ENCODE measurements around the gene CEP85. TPM values are rescaled to one million over a fixed set of nuclear protein-coding genes. Genes with fewer than 3 reads are reported as not detected.

The CEP85 gene
- total and polyA plus RNA-seq, 9 of the 15 experiments (the other 6 are each of a cell fraction or from before 2014, with no cell fraction given), result 42.1 to 140 (median 92.6) TPM

- TF ChIP-seq BCLAF1 (IDR thresholded peaks at IDR 0.05; ENCODE audit: borderline replicate concordance in 1 of 2, control insufficient read depth in 1 of 2, low read depth in 2 of 2, low read length in 1 of 2), result no peak
- peak; percentile 77; the same call in 1 of the 2 replicates for TF ChIP-seq GATAD2A (IDR thresholded peaks at IDR 0.05)
- TF ChIP-seq ATF6 (CRISPR knock-in tag; IDR thresholded peaks at IDR 0.05), result no peak
- TF ChIP-seq SMARCC2 (IDR thresholded peaks at IDR 0.05; ENCODE audit: low read depth), result no peak
- no peak for TF ChIP-seq PREB (CRISPR knock-in tag; IDR thresholded peaks at IDR 0.05)
- no peak for TF ChIP-seq ZNF134 (CRISPR knock-in tag; conservative IDR thresholded peaks at IDR 0.05)
- no peak for TF ChIP-seq ZNF79 (CRISPR knock-in tag; IDR thresholded peaks at IDR 0.05; ENCODE audit: low read depth)
- TF ChIP-seq CTCFL (IDR thresholded peaks at IDR 0.05; ENCODE audit: borderline replicate concordance, insufficient read depth, low read depth, low read length, poor library complexity, severe bottlenecking), result no peak
- no peak for TF ChIP-seq HMG20A (CRISPR knock-in tag; conservative IDR thresholded peaks at IDR 0.05)
- no peak; the same call in 1 of the 2 replicates for TF ChIP-seq ZNF395 (CRISPR knock-in tag; IDR thresholded peaks at IDR 0.05)
- no peak for TF ChIP-seq ZNF586 (CRISPR knock-in tag; conservative IDR thresholded peaks at IDR 0.05)
- TF ChIP-seq ZNF280B (CRISPR knock-in tag; IDR thresholded peaks at IDR 0.05), result no peak
- TF ChIP-seq SP1 (CRISPR knock-in tag; IDR thresholded peaks at IDR 0.05), result no peak
- peak; percentile 56; the same call in 1 of the 2 replicates for TF ChIP-seq EHMT2 (IDR thresholded peaks at IDR 0.05)
- no peak for TF ChIP-seq C11orf30 (IDR thresholded peaks at IDR 0.05; ENCODE audit: low read depth)
- 0 out of 4 replicates have a peak, but pooled peaks of 1 of the 2 experiments have one; percentile 68 for TF ChIP-seq RCOR1 (IDR thresholded peaks at IDR 0.05; ENCODE audit: borderline replicate concordance in 1 of 2, low read depth in 2 of 2, low read length in 2 of 2)
- no peak for TF ChIP-seq OTX1 (CRISPR knock-in tag; IDR thresholded peaks at IDR 0.05)
Measured at GRCh38 chr1:26276432-26276838, 42.4 kb downstream of the CEP85 start (continued).

Measured in K562 (cell line).